Hematopoietic multipotent progenitor cell (in vitro differentiated cells): ENCODE results near the gene DOCK4. TPM values are rescaled to one million over a fixed set of nuclear protein-coding genes. Genes with fewer than 3 reads are reported as not detected.
"Not testable (repeated sequence)": the region's sequence is repeated elsewhere in the genome, so short reads cannot be mapped to it uniquely, and the experiment has no call there.

Experiments used
- DNase-seq, 3 donors: peaks; one replicate each; pipeline ENCODE4 v3.0.0-alpha.2; 2011 to 2015; ENCODE audit warnings: low read depth in 2 of 3, low spot score in 2 of 3
- total RNA-seq: library from RNA; depleted of rRNA; stranded (reverse); fragments of >200 nt; gene quantifications from one replicate; pipeline ENCODE4 v1.2.3, GENCODE V29; 2012

Gene DOCK4
- 2.4 TPM for total RNA-seq

- DNase-seq = peak; percentile 96 to 100 (median 99)
Observed at GRCh38 chr7:112206238-112206990, at the start of gene DOCK4, which contains the start of gene ZNF277. Gene DOCK4 (minus strand): TSS chr7:112206399. CDS start chr7:112206138, 261 bp downstream. Gene ZNF277 (plus strand): TSS chr7:112206695. CDS start chr7:112206717, 22 bp downstream.

- DNase-seq = peak in 1 of 3 donors; percentile 6
Observed at GRCh38 chr7:112255388-112255720, 49.2 kb upstream of the DOCK4 start.

- DNase-seq = no peak
Observed at GRCh38 chr7:112254709-112255387, 48.6 kb upstream of the DOCK4 start.

DNA sequence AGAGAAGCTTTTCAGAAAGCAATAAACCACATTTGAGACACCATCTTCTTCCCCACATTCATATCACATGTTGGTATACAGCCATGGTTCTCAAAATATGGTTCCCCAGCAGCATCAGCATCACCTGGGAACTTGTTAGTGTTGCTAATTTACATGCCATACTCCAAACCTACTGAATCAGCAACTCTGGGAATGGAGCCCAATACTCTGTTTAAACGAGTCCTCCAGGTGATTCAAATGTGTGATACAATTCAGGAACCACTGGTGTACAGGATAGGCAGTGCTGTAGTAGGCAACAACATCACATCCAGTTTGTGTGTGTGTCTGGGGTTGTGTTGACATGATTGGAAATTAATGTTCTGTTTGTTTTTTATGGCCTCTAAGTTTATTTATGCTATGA, 48.0 kb upstream of the DOCK4 start:
- DNase-seq = no peak

GRCh38 chr7:112252691-112253090, 46.5 kb upstream of the DOCK4 start:
- no peak for DNase-seq

GRCh38 chr7:112252141-112252540, 45.9 kb upstream of the DOCK4 start:
- no peak for DNase-seq

DNA sequence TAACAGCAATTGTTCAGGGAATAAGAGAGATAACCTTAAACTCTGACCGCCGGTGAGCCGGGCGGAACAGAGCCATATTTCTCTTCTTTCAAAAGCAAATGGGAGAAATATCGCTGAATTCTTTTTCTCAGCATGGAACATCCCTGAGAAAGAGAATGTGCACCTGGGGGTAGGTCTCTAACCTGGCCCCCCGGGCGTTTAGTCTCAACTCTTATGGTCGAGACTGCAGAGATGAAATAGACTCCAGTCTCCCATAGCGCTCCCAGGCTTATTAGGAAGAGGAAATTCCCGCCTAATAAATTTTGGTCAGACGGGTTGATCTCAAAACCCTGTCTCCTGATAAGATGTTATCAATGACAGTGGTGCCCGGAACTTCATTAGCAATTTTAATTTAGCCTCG, 43.8 kb upstream of the DOCK4 start:
- DNase-seq = not testable (repeated sequence)

GRCh38 chr7:112248598-112248997, 42.4 kb upstream of the DOCK4 start:
- no peak for DNase-seq

GRCh38 chr7:112238852-112239610, 32.8 kb upstream of the DOCK4 start:
- DNase-seq = no peak

DNA sequence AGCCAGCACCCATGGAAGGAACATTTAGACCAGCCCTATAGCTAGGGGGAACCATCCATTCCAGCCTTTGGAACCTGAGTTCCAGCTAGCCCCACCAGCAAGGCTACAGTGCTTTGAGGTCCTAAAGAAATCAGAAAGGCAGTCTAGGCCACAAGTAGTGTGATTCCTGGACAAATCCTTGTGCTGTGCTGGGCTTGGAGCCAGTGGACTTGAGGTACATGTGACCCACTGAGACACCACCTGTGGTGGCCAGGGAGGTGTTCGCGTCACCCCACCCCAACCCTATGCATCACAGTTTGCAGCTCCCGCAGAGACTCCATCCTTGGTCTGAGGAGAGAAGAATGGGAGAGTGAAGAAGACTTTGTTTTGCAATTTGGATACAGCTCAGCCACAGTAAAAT, 32.1 kb upstream of the DOCK4 start:
- DNase-seq = no peak

GRCh38 chr7:112236597-112236996, 30.4 kb upstream of the DOCK4 start:
- no peak for DNase-seq

GRCh38 chr7:112234147-112234546, 27.9 kb upstream of the DOCK4 start:
- DNase-seq = no peak

DNA sequence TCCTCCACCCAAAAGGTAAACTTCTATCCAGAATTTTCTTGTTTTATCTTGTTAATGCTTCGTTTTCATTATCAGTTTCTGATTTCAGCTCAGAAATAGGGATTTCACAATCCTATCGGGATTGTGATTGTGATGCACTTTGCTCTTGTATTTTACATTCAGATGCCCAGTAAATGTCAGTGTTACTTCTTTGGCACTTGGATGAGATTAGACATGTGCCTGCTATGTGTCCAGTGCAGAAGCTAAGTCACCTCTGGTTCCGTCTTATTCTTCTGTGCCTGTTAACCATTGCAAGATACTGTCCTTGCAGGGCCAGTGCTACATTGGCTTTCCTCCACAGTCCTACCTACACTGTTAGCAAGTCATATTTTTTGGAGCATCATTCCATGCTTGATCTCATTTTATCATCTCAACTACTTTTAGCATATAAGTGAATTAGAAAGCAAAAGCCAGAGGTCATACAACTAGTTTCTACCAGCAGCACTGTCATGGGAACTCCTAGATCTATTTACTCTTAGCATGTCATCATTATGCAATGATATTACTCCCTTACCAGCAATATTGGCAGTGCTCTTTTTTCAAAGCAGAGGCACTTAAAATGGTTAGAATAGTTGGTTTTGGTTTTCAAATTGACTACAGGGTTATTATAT, 27.0 kb upstream of the DOCK4 start:
- DNase-seq = no peak

DNA sequence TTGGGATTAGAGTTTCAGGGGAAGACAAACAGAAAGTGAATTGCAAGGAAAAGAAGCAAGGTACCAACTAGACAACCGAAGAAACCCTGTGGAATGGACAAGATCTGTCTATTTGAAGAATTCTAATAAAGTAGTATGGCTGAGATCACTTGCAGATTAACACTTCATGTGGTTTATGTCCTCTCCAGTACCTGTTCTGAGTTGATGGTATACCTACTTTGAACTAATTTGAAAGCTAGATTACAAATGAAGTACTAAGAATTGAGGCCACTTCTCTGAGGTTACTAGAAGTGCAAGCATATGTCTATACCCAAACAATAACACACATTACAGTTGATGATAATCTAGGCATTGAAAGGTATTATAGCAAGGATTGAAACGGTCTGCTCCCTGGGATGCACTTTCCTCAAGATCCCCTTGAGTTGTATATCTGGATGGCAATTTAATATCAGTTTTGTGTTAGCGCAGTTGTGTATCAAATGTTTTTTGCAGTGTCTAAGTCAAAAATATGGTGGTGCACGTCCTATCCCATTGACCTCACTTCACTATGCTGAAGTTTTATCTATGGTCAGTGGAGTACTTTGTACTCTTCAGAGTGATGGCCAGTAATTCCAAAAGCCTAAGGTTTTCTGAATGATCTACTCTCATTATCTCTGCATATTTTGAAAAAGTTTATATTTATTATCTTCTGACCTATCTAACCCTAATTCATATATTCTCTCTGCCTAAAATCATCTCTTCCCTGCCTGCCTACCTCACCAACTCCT, 26.2 kb upstream of the DOCK4 start:
- no peak for DNase-seq

DNA sequence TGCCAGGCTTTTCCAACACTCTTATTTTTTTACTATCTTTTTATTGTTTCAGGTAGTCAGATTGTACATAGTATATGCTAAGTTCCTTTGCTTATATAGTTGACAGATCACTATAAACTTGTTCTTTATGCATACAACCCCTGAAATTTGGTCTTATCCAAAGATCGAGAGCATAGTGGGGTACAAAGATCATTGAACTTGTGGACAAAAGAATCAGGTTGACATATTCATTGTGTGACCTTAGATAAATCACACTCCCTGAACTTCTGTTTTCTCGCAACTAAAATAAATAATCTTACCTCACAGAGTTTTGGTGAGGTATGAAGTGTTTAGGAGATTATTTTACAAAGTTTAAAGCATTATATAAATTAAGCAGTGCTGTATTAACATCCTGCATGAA, 22.4 kb upstream of the DOCK4 start:
- DNase-seq = no peak

- no peak for DNase-seq
Observed at GRCh38 chr7:112226701-112227276, 20.6 kb upstream of the DOCK4 start.

GRCh38 chr7:112225006-112225405, 18.8 kb upstream of the DOCK4 start:
- no peak for DNase-seq

- no peak for DNase-seq
Observed at GRCh38 chr7:112224186-112224585, 18.0 kb upstream of the DOCK4 start.

DNA sequence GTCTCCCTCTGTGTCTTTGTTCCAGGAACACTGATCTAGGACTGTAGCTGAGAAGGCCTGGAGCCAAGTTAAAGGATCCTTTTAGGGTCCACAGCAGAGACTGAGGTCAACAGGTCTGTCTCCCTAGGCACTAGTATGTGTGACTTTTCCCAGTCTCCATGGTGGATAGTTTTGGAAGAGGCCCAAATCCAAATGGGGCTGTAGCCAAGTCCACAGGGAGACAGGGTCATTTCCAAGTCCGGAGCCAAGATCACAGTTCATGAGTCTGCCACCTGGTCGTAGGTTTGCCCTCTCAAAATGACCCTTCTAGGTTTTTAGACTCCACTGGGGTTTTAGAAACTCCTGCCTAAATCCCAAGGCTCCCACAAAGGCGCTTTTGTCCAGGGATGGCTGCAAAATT, 17.1 kb upstream of the DOCK4 start:
- no peak for DNase-seq

DNA sequence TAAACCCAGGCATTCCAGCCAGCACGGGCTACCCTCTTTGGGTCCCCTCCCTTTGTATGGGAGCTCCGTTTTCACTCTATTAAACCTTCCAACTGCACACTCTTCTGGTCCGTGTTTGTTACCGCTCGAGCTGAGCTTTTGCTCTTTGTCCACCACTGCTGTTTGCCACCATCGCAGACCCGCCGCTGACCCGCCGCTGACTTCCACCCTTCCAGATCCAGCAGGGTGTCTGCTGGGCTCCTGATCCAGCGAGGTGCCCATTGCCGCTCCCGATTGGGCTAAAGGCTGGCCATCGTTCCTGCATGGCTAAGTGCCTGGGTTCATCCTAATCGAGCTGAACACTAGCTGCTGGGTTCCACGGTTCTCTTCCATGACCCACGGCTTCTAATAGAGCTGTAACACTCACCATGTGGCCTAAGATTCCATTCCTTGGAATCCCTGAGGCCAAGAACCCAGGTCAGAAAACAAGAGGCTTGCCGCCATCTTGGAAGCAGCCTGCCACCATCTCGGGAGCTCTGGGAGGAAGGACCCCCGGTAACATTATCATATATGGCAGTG, 14.8 kb upstream of the DOCK4 start:
- DNase-seq = no peak
